HL-60 (cell line): ENCODE measurements around the gene LILRA6.

Experiments
- GABPA ChIP-seq: IDR thresholded peaks from 2 replicates; pipeline ENCODE4 v1.6.1; 2012; ENCODE audit warnings: low read depth
- POLR2AphosphoS5 ChIP-seq: IDR thresholded peaks from 2 replicates; pipeline ENCODE4 v1.6.1; 2012; ENCODE audit warnings: low read depth
- SPI1 ChIP-seq: IDR thresholded peaks from 2 replicates; pipeline ENCODE4 v1.6.1; 2012; ENCODE audit warnings: low read depth, mild to moderate bottlenecking, borderline replicate concordance
- TF ChIP-seq, protein P1 (sequence below): IDR thresholded peaks from 2 replicates; pipeline ENCODE4 v1.6.1; 2012; ENCODE audit warnings: low read depth; ENCODE audit not compliant: insufficient replicate concordance
- TF ChIP-seq, protein P2 (sequence below): IDR thresholded peaks from one replicate; pipeline ENCODE4 v1.5.1; 2011; ENCODE audit warnings: low read length, control low read depth, inconsistent platforms; ENCODE audit not compliant: insufficient read depth

- TF ChIP-seq, protein P1, sequence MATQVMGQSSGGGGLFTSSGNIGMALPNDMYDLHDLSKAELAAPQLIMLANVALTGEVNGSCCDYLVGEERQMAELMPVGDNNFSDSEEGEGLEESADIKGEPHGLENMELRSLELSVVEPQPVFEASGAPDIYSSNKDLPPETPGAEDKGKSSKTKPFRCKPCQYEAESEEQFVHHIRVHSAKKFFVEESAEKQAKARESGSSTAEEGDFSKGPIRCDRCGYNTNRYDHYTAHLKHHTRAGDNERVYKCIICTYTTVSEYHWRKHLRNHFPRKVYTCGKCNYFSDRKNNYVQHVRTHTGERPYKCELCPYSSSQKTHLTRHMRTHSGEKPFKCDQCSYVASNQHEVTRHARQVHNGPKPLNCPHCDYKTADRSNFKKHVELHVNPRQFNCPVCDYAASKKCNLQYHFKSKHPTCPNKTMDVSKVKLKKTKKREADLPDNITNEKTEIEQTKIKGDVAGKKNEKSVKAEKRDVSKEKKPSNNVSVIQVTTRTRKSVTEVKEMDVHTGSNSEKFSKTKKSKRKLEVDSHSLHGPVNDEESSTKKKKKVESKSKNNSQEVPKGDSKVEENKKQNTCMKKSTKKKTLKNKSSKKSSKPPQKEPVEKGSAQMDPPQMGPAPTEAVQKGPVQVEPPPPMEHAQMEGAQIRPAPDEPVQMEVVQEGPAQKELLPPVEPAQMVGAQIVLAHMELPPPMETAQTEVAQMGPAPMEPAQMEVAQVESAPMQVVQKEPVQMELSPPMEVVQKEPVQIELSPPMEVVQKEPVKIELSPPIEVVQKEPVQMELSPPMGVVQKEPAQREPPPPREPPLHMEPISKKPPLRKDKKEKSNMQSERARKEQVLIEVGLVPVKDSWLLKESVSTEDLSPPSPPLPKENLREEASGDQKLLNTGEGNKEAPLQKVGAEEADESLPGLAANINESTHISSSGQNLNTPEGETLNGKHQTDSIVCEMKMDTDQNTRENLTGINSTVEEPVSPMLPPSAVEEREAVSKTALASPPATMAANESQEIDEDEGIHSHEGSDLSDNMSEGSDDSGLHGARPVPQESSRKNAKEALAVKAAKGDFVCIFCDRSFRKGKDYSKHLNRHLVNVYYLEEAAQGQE: no peak
- TF ChIP-seq, protein P2, sequence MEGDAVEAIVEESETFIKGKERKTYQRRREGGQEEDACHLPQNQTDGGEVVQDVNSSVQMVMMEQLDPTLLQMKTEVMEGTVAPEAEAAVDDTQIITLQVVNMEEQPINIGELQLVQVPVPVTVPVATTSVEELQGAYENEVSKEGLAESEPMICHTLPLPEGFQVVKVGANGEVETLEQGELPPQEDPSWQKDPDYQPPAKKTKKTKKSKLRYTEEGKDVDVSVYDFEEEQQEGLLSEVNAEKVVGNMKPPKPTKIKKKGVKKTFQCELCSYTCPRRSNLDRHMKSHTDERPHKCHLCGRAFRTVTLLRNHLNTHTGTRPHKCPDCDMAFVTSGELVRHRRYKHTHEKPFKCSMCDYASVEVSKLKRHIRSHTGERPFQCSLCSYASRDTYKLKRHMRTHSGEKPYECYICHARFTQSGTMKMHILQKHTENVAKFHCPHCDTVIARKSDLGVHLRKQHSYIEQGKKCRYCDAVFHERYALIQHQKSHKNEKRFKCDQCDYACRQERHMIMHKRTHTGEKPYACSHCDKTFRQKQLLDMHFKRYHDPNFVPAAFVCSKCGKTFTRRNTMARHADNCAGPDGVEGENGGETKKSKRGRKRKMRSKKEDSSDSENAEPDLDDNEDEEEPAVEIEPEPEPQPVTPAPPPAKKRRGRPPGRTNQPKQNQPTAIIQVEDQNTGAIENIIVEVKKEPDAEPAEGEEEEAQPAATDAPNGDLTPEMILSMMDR: no peak
- TF ChIP-seq GABPA (no peak), POLR2AphosphoS5 (no peak), SPI1 (no peak)
These were observed 38.6 kb upstream of the LILRA6 start, which contains the start of gene LILRB2 for GRCh38 chr19:54281007-54281728.
